GM19351 (cell line): ENCODE measurements around the gene MMUT.
"Not testable (repeated sequence)": the region's sequence is repeated elsewhere in the genome, so short reads cannot be mapped to it uniquely, and the experiment has no call there.

Experiments used
- ATAC-seq: cut with Tn5 transposase; IDR thresholded peaks from one replicate; pipeline ENCODE4 v1.9.1; 2021; ENCODE audit warnings: mild to moderate bottlenecking, moderate library complexity; ENCODE audit not compliant: unreplicated experiment

The MMUT gene

DNA sequence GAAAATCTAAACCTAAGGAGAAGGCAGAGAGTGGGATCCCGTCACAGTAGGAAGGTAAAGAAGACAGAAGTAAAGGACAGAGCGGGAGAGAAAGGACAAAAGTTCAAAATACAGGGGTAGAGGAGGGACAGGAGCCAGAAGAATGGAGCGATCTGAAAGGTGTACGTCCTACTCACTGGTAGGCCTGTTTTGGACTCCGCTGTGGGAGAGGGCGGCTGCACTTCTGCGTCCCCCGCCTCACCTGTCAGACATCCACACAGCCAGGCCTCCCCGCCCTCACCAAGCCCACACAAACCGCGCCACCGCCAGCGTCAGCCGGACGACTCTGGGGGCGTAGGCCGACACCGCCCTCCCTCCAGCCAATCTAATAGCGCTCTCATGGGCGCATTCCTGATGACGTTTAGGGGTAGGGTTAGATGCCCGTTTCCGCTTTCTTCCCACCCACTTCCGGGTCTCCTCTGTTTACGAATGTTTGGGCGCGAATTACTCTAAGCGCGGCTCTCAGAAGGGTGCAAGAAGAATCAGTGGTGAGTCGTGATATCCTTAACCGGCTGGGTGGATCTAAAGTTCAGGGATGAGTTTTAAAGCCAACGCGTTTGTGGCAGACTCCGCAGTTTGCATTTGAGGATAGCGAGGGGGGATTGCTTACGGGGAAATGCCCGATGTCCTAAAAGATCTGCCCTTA lies at the start of gene MMUT, which contains the start of gene CENPQ:
TSS of gene MMUT (minus strand) at position 327 of the 685 bp plus-strand sequence. CDS start 3,787 bp downstream, outside the sequence.
TSS of gene CENPQ (plus strand) at position 444 of the 685 bp plus-strand sequence. CDS start 6,807 bp downstream, outside the sequence.
- peak; percentile 96 for ATAC-seq

DNA sequence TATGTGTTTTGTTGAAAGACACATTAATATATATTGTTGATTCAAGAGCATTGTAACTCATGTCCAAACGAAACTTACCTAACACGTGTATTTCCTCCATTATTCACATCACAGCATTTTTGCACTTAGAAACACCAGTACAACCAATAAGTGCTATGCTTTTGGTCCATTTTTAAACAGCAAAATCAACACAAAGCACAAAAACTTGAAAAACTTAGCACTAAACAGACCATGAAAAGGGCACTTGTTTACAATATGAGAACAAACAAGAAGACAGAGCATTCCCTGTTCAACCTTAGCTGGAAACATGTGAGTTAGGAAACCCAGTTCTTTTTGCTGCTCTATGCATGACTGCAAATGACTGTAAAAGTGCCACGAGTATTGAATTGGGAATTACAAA lies 46.3 kb upstream of the MMUT start:
- ATAC-seq, result no peak

DNA sequence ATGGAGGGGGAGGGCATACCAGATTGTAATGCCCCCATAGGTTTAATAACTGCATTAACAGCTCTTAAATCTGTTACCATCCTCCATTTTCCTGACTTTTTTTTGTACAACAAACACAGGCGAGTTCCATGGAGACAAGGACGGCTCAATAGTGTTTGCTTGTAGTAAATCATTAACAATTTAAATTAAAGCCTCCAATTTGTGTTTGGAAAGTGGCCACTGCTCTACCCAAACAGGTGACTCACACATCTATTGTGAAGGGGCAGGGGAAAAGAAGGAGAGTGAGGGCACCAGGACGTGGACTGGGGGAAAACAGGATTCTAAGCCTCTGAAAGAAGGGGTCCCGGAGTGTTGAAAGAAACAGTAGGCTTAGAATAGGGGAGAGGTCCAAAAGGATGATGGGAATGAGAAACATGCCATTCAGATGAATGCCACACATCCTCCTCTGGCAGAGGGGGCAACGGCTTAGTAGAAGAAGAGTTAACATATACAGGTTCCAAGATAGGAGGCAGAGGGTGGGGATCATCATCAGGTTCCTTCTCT lies 43.6 kb upstream of the MMUT start:
- no peak for ATAC-seq

DNA sequence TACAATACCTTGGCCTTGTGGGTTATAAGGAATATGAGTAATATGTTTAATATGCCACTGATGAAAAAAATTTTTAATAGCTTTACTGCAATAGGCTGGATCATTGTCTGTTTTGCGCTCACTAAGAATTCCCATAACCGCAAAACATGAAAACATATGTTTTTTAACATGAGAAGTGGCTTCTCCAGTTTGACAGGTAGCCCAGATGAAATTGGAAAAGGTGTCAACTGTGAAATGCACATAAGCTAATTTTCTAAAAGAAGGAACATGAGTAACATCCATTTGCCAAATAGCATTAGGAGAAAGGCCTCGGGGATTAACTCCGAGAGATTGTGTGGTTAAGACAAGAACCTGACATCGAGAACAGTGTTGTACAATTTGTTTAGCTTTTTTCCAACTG lies 41.6 kb upstream of the MMUT start:
- no peak for ATAC-seq

DNA sequence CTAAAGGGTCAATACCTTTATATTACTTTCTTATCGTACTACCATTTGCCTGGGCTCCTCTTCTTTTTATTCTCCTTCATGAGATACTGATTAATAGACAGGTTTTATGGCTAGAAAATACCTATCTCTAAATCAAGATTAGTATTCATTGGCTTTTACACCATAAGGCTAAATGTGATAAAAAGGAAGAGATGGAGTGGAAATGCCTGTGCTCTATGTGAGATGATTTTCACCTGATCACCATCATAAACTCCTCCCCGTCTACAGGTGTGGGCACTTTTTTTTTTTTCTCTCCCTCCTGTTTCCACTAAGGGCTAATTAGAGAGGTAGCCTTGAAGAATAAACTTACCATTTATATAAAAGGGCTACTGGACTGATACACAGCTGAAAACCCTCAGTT lies 36.6 kb upstream of the MMUT start, which contains the start of gene GLYATL3:
TSS of gene GLYATL3 (plus strand) at position 301 of the 400 bp plus-strand sequence. CDS start 12,068 bp downstream, outside the sequence.
- ATAC-seq, result no peak

DNA sequence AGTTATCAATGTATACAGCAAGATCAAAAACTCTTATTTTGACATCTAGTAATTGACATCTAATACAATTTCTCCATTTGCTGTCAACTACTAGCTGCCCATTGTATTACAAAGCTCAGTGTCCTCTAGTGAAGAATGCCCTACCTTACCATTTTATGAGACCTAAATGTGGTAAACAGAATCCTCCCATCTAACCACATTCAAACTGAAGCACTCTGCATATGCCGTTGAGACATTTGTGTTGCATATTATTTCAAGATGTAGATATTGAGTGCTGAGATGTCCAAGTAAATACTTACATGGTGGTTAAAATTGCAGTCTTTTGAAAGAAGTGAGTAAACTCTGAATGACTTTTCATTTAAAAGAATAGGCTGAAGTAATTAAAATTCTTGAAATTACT lies 36.1 kb upstream of the MMUT start:
- ATAC-seq, result no peak

DNA sequence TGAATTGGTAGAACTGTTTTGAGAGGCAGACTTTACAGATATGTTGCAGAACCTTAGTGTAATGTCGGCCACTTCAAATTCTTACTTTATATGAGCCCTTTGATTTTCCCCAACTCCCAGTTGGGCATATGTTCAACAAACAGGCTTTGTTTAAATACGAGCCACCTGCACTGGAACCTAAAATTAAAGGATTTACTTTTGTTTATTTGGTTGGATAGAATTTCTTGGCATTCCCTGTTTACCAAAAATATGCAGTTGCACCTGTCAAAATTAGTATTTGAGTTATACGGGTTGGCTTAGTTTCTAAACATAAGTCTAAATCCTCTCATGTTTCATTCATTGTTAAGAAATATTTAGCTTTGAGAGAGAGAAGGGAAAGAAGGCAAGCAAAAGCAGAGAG lies 34.3 kb upstream of the MMUT start:
- no peak for ATAC-seq

DNA sequence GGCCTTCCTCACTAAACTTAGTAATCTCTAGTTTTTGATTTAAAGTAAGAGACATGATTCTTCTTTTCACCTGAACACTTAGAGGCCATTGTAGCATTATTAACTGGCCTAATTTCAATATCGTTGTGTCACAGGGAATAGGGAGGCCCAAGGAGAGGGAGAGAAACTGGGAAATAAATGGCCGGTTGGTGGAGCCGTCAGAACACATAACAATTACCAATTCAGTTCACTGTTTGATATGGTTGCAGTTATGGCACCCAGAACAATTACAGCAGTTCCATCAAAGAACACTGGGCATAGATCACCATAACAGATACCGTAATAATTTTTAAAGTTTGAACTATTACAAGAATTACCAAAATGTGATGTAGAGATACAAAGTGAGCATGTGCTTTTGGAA lies 27.6 kb upstream of the MMUT start:
- no peak for ATAC-seq

DNA sequence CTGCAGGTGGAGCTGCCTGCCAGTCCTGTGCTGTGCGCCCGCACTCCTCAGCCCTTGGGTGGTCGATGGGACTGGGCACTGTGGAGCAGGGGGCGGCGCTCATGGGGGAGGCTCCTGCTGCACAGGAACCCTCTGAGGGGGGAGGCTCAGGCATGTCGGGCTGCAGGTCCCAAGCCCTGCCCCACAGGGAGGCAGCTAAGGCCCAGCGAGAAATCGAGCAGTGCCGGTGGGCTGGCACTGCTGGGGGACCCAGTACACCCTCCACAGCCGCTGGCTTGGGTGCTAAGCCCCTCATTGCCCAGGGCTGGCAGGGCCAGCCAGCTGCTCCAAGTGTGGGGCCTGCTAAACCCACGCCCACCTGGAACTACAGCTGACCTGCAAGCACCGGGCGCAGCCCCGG lies 20.3 kb upstream of the MMUT start:
- ATAC-seq, result not testable (repeated sequence)

DNA sequence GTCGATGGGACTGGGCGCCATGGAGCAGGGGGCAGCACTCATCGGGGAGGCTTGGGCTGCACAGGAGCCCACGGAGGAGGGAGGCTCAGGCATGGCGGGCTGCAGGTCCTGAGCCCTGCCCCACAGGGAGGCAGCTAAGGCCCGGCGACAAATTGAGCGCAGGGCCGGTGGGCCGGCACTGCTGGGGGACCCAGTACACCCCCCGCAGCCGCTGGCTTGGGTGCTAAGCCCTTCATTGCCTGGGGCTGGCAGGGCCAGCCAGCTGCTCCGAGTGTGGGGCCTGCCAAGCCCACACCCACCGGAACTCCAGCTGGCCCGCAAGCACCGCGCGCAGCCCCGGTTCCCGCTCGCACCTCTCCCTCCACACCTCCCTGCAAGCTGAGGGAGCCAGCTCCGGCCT lies 18.8 kb upstream of the MMUT start:
- not testable (repeated sequence) for ATAC-seq

DNA sequence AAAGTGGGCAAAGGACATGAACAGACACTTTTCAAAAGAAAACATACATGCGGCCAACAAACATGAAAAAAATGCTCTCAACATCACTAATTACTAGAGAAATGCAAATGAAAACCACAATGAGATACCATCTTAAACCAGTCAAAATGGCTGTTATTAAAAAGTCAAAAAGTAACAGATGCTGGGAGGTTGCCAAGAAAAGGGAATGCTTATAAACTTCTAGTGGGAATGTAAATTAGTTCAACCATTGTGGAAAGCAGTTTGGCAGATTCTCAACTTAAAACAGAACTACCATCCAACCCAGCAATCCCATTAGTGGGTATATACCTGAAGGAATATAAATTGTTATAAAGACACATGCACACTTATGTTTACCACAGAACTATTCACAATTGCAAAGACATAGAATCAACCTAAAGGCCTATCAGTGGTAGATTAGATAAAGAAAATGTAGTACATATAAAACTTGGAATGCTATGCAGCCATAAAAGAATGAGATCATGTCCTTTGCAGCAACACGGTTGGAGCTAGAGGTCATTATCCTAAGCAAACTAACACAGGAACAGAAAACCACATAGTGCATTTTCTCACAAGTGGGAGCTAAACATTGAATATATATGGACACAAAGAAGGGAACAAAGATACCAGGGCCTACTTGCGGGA lies 16.4 kb upstream of the MMUT start:
- no peak for ATAC-seq

DNA sequence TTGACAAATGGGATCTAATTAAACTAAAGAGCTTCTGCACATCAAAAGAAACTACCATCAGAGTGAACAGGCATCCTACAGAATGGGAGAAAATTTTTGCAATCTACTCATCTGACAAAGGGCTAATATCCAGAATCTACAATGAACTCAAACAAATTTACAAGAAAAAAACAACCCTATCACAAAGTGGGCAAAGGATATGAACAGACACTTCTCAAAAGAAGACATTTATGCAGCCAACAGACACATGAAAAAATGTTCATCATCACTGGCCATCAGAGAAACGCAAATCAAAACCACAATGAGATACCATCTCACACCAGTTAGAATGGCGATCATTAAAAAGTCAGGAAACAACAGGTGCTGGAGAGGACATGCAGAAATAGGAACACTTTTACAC lies 13.5 kb upstream of the MMUT start:
- not testable (repeated sequence) for ATAC-seq

DNA sequence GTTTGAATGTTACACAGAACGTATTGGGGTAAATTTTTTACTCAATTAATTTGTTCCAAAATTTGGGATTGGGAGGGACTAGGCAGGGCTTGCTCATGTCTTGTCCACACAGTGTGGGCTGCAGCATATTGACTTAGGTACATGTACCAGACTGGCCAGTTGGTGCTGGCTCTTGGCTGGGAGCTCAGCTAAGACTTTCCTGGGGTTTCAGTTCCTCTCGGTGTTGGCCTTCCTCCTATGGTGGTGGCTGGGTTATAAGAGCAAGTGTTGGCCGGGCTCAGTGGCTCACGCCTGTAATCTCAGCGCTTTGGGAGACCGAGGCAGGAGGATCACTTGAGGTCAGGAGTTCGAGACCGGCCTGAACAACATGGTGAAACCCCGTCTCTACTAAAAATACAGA lies 5.0 kb upstream of the MMUT start:
- no peak for ATAC-seq

DNA sequence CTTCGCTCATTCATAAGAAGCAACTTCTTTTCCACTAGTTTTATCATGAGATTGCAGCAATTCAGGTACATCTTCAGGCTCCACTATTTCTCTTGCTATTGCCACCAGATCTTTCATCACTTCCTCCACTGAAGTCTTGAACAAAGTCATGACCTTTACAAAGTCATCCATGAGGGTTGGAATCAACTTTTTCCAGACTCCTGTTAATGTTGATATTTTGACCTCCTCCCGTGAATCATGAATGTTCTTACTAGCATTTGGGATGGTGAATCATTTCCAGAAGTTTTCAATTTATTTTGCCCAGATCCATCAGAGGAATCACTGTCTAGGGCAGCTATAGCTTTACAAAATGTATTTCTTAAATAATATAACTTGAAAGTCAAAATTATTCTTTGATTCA lies 1.6 kb upstream of the MMUT start:
- ATAC-seq, result no peak

DNA sequence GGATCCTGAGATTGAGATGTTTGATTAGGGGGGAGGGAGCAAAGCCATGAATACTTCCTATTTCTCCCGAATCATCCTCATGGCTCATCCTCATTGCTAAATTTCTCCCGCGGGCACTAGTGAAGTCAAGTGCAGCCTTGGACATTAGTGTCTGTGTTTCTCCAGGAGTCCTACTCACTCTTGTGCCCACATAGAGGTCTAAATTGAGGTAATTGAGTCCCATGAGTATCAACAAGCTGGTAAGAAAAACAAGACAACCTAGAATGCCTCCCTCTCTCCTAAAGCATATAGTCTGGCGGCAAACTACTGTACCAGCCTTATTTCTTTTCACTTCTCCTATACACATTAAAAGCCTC lies 537 bp upstream of the MMUT start:
- ATAC-seq, result peak; percentile 3

DNA sequence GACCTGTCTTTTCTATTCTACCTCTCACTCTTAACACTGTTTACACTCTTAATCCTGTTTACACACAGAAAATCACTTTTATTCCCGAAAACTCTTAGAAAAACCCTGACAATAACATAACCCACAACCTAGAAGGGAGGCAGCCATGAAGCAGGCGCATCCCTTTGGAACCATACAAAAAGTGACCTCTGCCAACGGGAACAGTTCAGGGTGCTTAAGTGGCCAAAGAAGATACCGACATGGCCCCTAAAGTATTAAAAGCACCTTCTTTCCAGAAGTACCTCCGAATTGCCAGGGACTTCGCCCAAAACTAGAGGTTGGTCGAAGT lies 490 bp downstream of the MMUT start:
- ATAC-seq, result peak; percentile 4

DNA sequence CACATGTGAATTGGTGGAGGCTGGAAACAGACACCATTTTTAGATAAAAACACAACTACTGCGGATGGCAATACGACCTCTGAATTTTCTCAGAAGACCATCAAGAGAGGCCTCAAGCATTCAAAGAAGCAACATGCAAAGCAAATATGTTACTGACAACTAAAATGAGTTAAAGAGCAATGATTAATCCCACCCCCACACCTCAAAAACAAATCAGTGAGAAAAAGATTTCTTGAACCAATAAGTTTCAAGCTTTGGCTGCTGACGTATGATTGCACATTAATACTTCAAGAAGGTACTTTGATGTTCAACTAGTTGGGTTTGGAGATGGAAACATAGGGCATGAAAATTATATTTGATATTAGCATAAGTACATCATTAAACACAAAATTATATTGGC lies 982 bp downstream of the MMUT start:
- ATAC-seq, result no peak

DNA sequence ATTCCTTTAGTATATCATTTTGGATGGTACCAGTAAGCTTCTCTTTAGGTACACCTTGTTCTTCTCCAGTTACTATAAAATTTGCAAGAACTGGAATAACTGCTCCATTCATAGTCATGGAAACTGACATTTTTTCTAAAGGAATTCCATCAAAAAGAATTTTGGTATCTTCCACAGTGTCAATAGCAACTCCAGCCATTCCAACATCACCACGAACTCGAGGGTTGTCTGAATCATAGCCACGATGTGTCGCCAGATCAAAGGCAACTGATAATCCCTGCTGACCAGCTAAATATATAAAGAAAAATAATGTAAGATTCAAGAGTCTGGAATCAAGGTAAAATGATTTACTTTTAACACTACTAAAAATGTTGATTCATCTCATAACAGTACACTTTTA lies 5.3 kb downstream of the MMUT start:
- no peak for ATAC-seq

DNA sequence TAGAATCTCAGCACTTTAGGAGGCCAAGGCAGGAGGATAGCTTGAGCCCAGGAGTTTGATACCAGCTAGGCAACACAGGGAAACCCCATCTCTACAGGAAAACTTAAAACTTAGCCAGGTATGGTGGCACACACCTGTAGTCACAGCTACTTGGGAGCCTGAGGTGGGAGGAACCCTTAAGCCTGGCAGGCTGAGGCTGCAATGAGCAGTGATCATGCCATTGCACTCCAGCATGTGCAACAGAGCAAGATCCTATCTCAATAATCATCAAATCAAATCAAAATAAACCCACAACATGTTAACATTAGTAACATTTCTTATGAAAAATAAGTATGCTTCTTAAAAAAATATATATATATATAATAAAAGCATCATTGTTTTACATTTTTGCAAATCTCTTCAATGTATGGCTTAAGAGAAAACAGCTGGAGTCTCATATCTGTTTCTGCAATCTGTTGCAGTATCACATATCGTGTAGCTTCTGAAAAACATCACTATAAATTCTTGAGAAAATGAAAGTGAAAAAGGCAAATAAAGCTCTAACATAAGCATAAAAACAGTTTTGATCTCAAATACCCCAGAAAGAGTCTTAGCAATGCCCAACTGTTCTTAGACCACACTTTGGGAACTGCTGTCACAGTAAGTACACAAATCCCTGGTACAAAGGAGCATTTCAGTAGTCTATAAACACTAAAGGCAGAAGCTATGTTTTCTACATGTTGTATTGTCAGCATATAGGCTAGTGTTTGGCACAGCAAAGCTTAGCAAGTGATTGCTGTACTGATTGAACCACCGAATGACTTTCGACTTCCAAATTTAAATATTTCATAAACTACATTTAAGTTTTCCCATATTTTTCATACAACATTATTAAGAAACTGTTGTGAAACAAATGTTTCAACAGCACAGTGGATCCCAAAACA lies 8.0 kb downstream of the MMUT start:
- peak; percentile 75 for ATAC-seq

DNA sequence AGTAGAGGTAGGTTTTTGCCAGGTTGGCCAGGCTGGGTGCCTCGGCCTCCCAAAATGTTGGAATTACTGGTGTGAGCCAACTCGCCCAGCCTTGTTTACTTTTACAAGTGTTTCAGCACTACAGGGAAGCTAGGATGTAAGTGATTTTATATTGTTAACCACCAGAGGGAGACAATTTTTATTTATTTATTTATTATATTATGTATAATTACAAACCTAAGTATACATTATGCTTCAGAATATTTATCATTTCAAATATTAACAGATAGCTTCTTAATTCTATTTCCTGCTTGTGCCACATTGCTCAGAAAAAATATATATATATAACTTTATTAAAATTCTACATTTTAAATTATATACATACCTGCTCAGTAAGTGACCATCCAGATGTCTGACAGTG lies 9.8 kb downstream of the MMUT start:
- no peak for ATAC-seq

DNA sequence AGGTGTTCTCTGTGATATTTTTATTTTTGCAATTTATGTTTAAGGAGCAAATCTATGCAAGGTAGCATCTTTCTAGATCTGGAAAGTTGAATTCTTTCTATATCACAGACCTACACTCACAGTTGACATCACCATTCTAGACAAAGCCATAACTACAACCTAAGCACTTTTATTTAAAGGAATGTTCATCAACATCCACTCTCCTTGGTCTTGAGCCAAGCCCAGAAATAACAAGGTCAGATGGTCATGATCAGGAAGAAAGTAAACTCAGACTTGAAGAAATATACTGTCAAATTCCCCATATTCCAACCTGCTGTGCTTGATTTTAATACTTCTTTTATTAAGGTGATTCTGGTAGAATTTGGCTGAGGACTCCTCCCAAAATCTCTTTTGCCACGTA lies 32.2 kb downstream of the MMUT start:
- ATAC-seq, result no peak
